Uterine smooth muscle cell (primary cell): ENCODE data around the gene OR6M1. TPM values are rescaled to one million over a fixed set of nuclear protein-coding genes. Genes with fewer than 3 reads are reported as not detected.

Source experiments
- total RNA-seq: library from RNA; depleted of rRNA; stranded (reverse); fragments of >200 nt; gene quantifications from 2 replicates; pipeline ENCODE4 v1.2.3, GENCODE V29; 2014

Gene OR6M1
- not detected in 2 replicates for total RNA-seq

GRCh38 chr11:123806249-123806648 lies at the start of gene OR6M1:
TSS of gene OR6M1 (minus strand) at chr11:123806349. CDS start at chr11:123806349, 0 bp downstream.

Other genes with a start within 250 kb of the OR6M1 start
- under 0.01 and 0.12 TPM in 2 replicates for gene SCN3B, start 151.7 kb downstream of the OR6M1 start, total RNA-seq
- 10.2 and 11.4 TPM in 2 replicates for gene ZNF202, start 64.7 kb downstream of the OR6M1 start, total RNA-seq
- gene OR6X1, start 51.8 kb downstream of the OR6M1 start, total RNA-seq = not detected in 2 replicates
- not detected in 2 replicates for gene TMEM225, start 79.3 kb upstream of the OR6M1 start, total RNA-seq
- not detected in 2 replicates for gene OR8D4, start 95.8 kb upstream of the OR6M1 start, total RNA-seq
- gene OR4D5, start 133.3 kb upstream of the OR6M1 start, total RNA-seq = not detected in 2 replicates
- gene OR6T1, start 137.5 kb upstream of the OR6M1 start, total RNA-seq = not detected in 2 replicates
- gene OR10S1, start 171.4 kb upstream of the OR6M1 start, total RNA-seq = not detected in 2 replicates
- not detected in 2 replicates for gene OR10G6, start 188.8 kb upstream of the OR6M1 start, total RNA-seq
- gene OR10G4, start 206.6 kb upstream of the OR6M1 start, total RNA-seq = not detected in 2 replicates
- gene OR10G9, start 216.7 kb upstream of the OR6M1 start, total RNA-seq = not detected in 2 replicates
- gene OR10G8, start 220.4 kb upstream of the OR6M1 start, total RNA-seq = not detected in 2 replicates
- not detected in 2 replicates for gene OR10G7, start 235.0 kb upstream of the OR6M1 start, total RNA-seq